ENCODE results near the gene KCNA4.
"Not testable (repeated sequence)": the region's sequence is repeated elsewhere in the genome, so short reads cannot be mapped to it uniquely, and the experiment has no call there.

KCNA4 gene

GRCh38 chr11:30016588-30017363 lies at the start of gene KCNA4:
TSS of gene KCNA4 (minus strand) at chr11:30017030. CDS start at chr11:30012678, 4,352 bp downstream.
- DNase-seq (ENCODE audit: low spot score) (peak; percentile 85), FAIRE-seq (peak; percentile 61)

DNA sequence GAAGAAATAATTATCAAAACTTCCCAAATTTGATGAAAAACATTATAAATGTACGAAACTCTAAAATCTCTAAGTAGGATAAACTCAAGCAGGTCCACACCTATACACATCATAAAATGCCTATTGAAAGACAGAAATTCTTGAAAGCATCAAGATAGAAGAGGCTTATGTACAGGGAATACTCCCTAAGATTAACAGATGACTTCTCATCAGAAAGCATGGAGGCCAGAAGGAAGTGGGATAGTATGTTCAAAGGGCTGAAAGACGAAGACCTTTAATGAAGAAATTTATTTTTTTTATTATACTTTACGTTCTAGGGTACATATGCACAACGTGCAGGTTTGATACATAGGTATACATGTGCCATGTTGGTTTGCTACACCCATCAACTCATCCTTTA lies 45.3 kb upstream of the KCNA4 start:
- DNase-seq (ENCODE audit: low spot score) (no peak), FAIRE-seq (no peak)

- DNase-seq (ENCODE audit: low spot score) = no peak
- FAIRE-seq = no peak
Measured at GRCh38 chr11:30059172-30059815, 42.5 kb upstream of the KCNA4 start.

DNA sequence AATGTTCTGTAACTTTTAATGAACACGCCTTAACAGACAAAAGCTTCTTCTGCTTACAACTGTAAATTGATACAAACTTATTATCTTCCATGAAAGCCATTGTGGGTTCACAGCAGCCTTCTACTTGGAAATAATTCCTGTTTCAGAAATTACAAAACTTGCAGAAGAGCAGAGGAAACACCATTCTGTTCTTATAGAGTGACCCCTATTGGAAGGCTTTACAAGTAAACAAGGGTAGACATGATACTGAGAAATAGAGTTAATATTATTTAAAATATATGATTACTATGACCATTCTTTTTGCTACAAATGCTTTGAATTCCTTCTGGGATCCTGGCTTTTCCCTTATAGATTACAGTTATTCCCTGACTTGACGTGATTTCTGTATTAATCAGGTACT lies 32.4 kb upstream of the KCNA4 start:
- FAIRE-seq = no peak

DNA sequence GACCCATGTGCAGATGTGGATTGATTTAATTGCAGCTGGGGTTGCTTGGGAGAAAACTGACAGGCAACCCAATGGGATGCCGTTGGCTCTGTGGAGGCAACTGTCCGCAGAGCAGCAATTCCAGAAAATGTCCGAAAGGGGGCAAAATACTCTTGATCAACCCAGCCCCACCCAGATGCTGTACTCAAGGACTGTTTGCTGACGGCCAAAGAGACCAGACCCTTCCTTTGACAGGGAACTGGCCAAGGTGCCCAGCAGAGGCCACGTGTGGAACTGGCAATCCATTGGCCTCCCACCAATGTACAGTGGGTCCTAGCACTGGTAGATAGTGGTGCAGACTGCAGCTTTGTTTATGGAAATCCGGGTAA lies 29.7 kb upstream of the KCNA4 start:
- DNase-seq (ENCODE audit: low spot score) = no peak

More for the DNA sequence above, 32.4 kb upstream of the KCNA4 start:
- DNase-seq (ENCODE audit: low spot score) = no peak

GRCh38 chr11:30045921-30046577 lies 29.2 kb upstream of the KCNA4 start:
- FAIRE-seq = no peak
- no peak for DNase-seq (ENCODE audit: low spot score)

More for the DNA sequence above, 29.7 kb upstream of the KCNA4 start:
- FAIRE-seq = no peak

DNA sequence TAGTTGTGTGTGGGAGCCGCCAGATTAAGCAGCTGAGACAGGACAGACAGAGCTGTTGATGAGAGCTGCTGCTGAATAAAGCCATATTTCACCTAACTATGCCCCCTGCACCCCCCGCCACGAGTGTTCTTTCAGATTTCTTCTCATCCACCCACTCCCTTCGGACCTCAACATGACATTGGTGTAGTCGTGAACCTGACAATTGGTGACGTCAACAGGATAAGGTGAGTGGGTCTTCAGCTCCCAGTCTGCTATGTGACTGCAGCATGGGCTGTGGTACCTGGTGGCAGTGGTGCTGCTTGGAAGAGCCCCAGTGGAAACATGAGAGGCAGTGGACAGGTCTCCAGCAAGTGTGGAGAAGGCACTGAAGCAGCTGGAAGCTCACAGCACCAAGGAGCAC lies 28.3 kb upstream of the KCNA4 start:
- no peak for FAIRE-seq
- DNase-seq (ENCODE audit: low spot score) = no peak

- DNase-seq (ENCODE audit: low spot score) = no peak
- no peak for FAIRE-seq
Measured at GRCh38 chr11:30041171-30041570, 24.3 kb upstream of the KCNA4 start.

DNA sequence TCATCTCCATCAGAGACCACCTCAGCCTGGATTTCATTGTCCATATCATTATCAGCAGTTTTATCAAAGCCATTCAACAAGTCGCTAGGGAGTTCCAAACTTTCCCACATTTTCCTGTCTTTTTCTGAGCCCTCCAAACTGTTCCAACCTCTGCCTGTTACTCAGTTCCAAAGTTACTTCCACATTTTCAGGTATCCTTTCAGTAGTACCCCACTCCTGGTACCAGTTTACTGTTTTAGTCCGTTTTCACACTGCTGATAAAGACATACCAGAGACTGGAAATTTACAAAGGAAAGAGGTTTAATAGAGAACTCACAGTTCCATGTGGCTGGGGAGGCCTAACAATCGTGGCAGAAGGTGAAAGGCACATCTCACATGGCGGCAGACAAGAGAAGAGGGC lies 17.9 kb upstream of the KCNA4 start:
- not testable (repeated sequence) for FAIRE-seq

DNA sequence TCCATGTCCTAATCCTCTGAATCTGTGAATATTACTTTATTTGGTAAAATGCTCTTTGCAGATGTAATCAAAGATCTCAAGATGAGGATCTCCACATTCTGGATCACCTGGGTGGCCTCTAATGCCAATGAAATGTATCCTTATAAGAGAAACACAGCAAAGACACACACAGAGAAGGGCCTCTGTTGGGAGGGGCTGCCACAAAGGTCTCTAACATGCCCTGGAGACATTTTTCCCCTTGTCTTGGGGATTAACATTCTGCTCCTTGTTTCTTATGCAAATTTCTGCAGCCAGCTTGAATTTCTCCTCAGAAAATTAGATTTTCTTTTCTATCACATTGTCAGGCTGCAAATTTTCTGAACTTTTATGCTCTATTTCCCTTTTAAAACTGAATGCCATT lies 17.3 kb upstream of the KCNA4 start:
- DNase-seq (ENCODE audit: low spot score); FAIRE-seq: not testable (repeated sequence)

More for the DNA sequence above, 17.9 kb upstream of the KCNA4 start:
- DNase-seq (ENCODE audit: low spot score) = not testable (repeated sequence)

GRCh38 chr11:30025396-30026139 lies 8.7 kb upstream of the KCNA4 start:
- DNase-seq (ENCODE audit: low spot score) (no peak), FAIRE-seq (no peak)

- FAIRE-seq = no peak
- no peak for DNase-seq (ENCODE audit: low spot score)
Measured at GRCh38 chr11:30023074-30023473, 6.2 kb upstream of the KCNA4 start.

GRCh38 chr11:30019481-30019880 lies 2.7 kb upstream of the KCNA4 start:
- no peak for FAIRE-seq

GRCh38 chr11:30018495-30018894 lies 1.7 kb upstream of the KCNA4 start:
- no peak for FAIRE-seq
- no peak for DNase-seq (ENCODE audit: low spot score)

More at GRCh38 chr11:30019481-30019880, 2.7 kb upstream of the KCNA4 start:
- DNase-seq (ENCODE audit: low spot score) = no peak

DNA sequence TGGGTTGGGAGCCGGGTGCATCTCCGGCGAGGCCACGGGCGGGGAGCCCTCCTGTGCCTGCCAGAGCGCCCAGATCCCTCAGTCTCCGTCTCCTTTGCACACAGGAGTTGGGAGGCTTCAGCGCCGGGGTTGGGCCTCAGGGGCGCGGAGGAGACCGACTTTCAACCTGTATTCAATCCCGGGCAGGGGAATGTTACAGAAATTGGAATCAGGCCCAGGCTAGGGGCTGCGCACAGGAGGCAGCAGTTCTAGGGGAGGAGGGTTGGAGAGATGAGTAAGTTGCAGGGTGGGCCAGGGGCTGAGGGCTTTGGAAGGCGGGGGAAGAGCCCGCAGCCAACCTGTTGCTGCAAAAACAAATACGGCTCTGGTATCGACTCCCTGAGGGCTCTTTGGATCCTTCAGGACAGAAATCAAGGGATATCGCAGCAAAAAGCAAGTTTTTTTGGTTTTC lies 640 bp upstream of the KCNA4 start:
- FAIRE-seq = no peak
- no peak for DNase-seq (ENCODE audit: low spot score)

DNA sequence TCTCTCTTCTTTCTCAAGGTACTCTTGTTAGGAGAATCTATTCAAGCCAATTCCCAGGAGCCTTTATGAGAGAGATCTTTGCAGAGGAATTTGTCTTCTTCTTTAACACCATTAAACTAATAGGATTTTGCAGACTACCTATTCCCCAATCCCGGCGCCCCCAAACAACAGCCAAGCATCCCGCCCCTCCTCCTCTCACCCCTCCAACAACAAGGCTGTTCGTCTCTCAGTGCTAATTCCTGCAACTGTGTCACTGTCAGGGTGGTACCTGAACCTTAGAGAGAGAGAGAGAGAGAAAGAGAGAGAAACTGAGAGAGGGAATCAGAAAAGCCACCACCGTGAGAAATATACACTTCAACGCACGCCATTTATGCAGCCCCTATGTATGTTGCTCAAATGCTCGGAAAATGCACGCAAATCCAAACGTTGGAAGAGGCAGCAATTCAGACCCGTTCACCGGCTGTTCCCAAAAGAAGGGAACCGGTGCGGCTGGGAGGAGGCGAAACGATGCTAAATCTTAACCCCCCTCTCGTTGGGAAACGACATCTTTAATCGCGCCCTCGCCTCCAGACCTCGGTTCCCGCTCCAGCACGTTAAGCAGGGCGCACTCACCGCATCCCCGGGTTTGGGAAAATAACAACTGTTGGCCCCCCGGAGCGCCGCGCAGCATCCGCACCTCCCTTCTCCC lies 961 bp downstream of the KCNA4 start:
- no peak for DNase-seq (ENCODE audit: low spot score)
- FAIRE-seq = no peak

- FAIRE-seq = no peak
Measured at GRCh38 chr11:30012346-30012745, 4.5 kb downstream of the KCNA4 start.

DNA sequence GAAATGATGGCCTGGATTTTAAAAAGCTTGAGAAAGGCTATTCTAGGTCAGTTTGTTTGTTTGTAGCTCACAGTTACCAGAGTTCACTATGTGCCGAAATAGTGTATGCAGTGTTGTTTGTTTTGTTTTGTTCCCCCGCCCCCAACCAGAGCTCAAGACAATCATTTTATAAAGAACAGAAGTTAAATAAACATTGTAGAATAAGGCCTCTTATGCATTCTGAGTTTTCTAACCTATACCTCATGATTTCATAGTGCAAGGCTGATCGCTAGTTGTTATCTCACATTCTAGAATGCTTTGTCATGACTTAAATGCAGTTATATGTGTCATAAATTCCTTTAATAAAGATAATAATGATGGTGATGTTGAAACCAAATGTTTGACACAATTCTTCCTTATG lies 7.8 kb downstream of the KCNA4 start:
- DNase-seq (ENCODE audit: low spot score) = no peak
- FAIRE-seq = no peak

More at GRCh38 chr11:30012346-30012745, 4.5 kb downstream of the KCNA4 start:
- no peak for DNase-seq (ENCODE audit: low spot score)

- FAIRE-seq (no peak), DNase-seq (ENCODE audit: low spot score) (no peak)
Measured at GRCh38 chr11:30006876-30007275, 10.0 kb downstream of the KCNA4 start.

GRCh38 chr11:30002157-30002785 lies 14.6 kb downstream of the KCNA4 start:
- FAIRE-seq (no peak), DNase-seq (ENCODE audit: low spot score) (no peak)
